ENCODE results near the gene DCC. TPM values are rescaled to one million over a fixed set of nuclear protein-coding genes. Genes with fewer than 3 reads are reported as not detected.

DCC gene
- total RNA-seq, 2 donors from 2014 or later = not detected

- ATAC-seq (no peak), DNase-seq (ENCODE audit: low spot score in 2 of 2) (no peak)
- no peaks in the 10 kb centered on the region for H3K36me3 Mint-ChIP-seq
Measured at GRCh38 chr18:53534203-53534602, 1194.2 kb downstream of the DCC start.

GRCh38 chr18:53534695-53535094 lies 1194.7 kb downstream of the DCC start:
- Mint-ChIP-seq H3K27ac (no peak overlapping the region), H3K36me3 (no peaks in the 10 kb centered on the region), H3K9me3 (peaks cover 4 to 5% of the 10 kb centered on the region in 2 donors)
- no peak for DNase-seq (ENCODE audit: low spot score in 2 of 2)
- ATAC-seq = no peak

More at GRCh38 chr18:53534203-53534602, 1194.2 kb downstream of the DCC start:
- Mint-ChIP-seq H3K27ac (no peak overlapping the region), H3K9me3 (peaks cover 4 to 5% of the 10 kb centered on the region in 2 donors)

DNA sequence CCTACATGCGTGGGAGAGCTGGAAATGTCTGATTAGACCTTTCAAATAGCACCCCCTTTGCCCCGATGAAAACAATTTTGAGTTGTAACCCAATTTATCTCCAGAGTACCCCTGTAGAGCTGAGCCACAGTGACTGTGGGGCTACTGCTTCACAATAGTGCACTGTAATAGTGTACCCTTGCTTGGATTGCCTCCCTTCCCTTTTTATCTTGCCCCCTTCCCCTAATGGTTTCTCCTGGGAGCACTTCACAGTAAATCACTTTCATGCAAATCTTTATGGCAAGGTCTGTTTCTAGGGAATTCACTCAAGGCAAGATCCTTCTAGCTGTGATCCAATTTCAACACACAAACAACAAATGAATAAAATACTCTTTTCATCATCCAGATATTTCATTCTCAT lies 1196.9 kb downstream of the DCC start:
- H3K27ac Mint-ChIP-seq = no peak overlapping the region
- ATAC-seq (no peak), DNase-seq (ENCODE audit: low spot score in 2 of 2) (no peak)
- no peaks in the 10 kb centered on the region for H3K36me3 Mint-ChIP-seq
- H3K9me3 Mint-ChIP-seq = peaks cover 4 to 6% of the 10 kb centered on the region in 2 donors

DNA sequence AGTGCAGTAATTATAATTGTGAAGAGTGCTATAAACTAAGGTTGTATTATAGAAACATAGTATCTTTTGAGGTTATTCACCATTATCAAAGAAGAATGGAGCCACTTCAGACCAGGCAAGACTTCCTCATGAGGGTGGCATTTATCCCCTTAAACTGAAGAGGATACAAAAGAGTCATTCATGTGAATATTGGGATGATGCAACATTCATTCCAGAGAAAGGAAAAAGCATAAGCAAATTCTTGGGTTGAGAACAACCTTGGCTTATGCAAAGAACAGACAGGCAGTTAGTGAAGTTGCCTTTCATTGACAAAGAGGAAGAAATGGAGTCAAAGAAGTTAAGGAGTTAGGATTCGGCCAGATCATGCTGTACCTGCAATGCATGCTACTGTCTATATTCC lies 1201.9 kb downstream of the DCC start:
- no peaks in the 10 kb centered on the region for H3K36me3 Mint-ChIP-seq
- ATAC-seq = no peak

DNA sequence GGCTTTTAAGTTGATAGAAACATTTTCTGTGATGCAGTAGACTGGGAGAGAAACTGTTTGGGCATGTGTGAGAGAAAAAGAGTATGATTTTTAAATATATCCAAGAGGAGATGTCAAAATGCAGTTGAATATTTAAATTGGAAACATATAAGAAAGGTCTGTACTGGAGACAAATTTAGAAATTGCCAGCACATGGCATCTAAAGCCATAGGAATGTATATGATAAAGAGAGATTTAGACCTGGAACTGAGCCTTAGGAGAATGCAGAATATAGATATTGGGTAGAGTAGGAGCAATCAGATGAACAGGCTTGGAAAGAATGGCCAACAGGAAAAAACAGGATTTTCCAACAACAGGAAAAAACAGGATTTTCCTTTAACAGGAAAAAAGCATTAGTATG lies 1203.7 kb downstream of the DCC start:
- no peaks in the 10 kb centered on the region for H3K36me3 Mint-ChIP-seq

More for the DNA sequence above, 1201.9 kb downstream of the DCC start:
- Mint-ChIP-seq H3K27ac (no peak overlapping the region), H3K9me3 (peaks cover 3 to 4% of the 10 kb centered on the region in 2 donors)
- no peak for DNase-seq (ENCODE audit: low spot score in 2 of 2)

GRCh38 chr18:53544917-53545316 lies 1204.9 kb downstream of the DCC start:
- H3K27ac Mint-ChIP-seq = no peak overlapping the region
- DNase-seq (ENCODE audit: low spot score in 2 of 2) (no peak), ATAC-seq (no peak)
- peaks cover 3 to 5% of the 10 kb centered on the region in 2 donors for H3K9me3 Mint-ChIP-seq
- no peaks in the 10 kb centered on the region for H3K36me3 Mint-ChIP-seq

More for the DNA sequence above, 1203.7 kb downstream of the DCC start:
- no peak overlapping the region for H3K27ac Mint-ChIP-seq
- H3K9me3 Mint-ChIP-seq = peaks cover 3 to 4% of the 10 kb centered on the region in 2 donors
- ATAC-seq (no peak), DNase-seq (ENCODE audit: low spot score in 2 of 2) (no peak)

DNA sequence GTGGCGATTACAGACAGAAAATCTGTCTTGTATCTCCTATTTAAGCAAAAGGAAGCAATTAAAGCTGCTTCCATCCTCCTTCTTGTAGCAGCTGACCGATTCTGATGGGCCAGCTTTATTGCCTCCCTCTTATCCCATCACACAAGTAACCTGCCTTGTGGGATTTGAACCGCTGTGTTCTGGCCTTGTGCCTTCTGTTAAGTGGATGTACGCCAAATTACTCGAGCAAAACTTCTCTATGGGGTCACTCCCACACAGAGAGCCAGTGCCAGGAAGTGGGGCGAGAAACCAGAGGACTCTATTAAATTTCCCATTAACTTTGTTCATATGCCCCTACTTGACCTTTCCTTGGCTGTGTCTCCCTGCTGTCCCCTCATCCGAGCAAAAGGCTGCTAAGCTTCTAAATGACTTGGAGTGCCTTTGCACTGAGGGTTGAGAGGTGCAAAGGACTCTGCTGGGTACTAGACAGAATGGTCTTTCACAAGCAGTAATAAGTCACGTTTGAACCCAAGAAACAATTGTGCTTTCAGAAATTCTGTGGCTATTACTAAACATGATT lies 1212.0 kb downstream of the DCC start:
- H3K9me3 Mint-ChIP-seq = peaks cover 6% of the 10 kb centered on the region in 2 donors
- no peak overlapping the region for H3K27ac Mint-ChIP-seq
- H3K36me3 Mint-ChIP-seq = no peaks in the 10 kb centered on the region
- ATAC-seq (no peak), DNase-seq (ENCODE audit: low spot score in 2 of 2) (no peak)

- DNase-seq (ENCODE audit: low spot score in 2 of 2) (no peak), ATAC-seq (no peak)
- peaks cover 6% of the 10 kb centered on the region in 2 donors for H3K9me3 Mint-ChIP-seq
- no peaks in the 10 kb centered on the region for H3K36me3 Mint-ChIP-seq
- H3K27ac Mint-ChIP-seq = no peak overlapping the region
Measured at GRCh38 chr18:53553030-53553429, 1213.0 kb downstream of the DCC start.

GRCh38 chr18:53556450-53556849 lies 1216.5 kb downstream of the DCC start:
- H3K9me3 Mint-ChIP-seq = peaks cover 0 to 7% of the 10 kb centered on the region in 2 donors
- no peak for ATAC-seq
- H3K36me3 Mint-ChIP-seq = no peaks in the 10 kb centered on the region
- no peak overlapping the region for H3K27ac Mint-ChIP-seq
- DNase-seq (ENCODE audit: low spot score in 2 of 2) = no peak

DNA sequence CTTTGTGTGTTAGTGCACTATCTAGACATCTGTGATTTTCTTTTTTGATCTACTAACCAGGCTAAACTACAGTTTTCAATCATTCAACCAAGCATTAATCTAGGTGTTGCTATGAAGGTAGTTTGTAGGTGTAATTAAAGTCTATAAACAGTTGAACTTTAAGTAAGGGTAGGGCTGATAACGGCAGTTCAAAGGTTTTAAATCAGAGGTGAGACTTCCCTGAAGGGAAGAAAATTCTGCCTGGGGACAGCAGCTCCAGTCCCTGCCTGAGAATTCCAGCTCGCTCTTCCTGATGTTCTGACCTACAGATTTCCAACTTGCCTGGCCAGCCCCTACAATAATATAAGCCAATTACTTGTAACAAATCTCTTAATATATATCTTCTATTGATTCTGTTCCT lies 1220.5 kb downstream of the DCC start:
- H3K9me3 Mint-ChIP-seq = peaks cover 3 to 10% of the 10 kb centered on the region in 2 donors
- ATAC-seq (no peak), DNase-seq (ENCODE audit: low spot score in 2 of 2) (no peak)
- no peaks in the 10 kb centered on the region for H3K36me3 Mint-ChIP-seq
- no peak overlapping the region for H3K27ac Mint-ChIP-seq

- peaks cover 2 to 3% of the 10 kb centered on the region in 2 donors for H3K9me3 Mint-ChIP-seq
- no peak for ATAC-seq
- H3K36me3 Mint-ChIP-seq = no peaks in the 10 kb centered on the region
- no peak for DNase-seq (ENCODE audit: low spot score in 2 of 2)
- H3K27ac Mint-ChIP-seq = no peak overlapping the region
Measured at GRCh38 chr18:53566626-53567025, 1226.6 kb downstream of the DCC start.

GRCh38 chr18:53567929-53568574 lies 1228.1 kb downstream of the DCC start:
- no peaks in the 10 kb centered on the region for H3K36me3 Mint-ChIP-seq
- no peak for ATAC-seq
- peak overlapping the region in 1 of 2 donors; percentile 17 for H3K27ac Mint-ChIP-seq
- H3K9me3 Mint-ChIP-seq = no peaks in the 10 kb centered on the region
- peak in 1 of 2 donors; percentile 9 for DNase-seq (ENCODE audit: low spot score in 2 of 2)

All from activated naive CD4-positive, alpha-beta T cell treated with anti-CD3 and anti-CD28 coated beads, Interleukin-2, amount 50 U/mL, for 72 hours (primary cell).